ENCODE measurements around the gene PSMC2.

PSMC2 gene

GRCh38 chr7:103347507-103348267 is at the start of gene PSMC2:
Gene PSMC2, plus strand, starts transcription at chr7:103347643. Its CDS starts 69 bp downstream, at chr7:103347712.
- peak; percentile 80 for DNase-seq (ENCODE audit: low spot score)
- TF ChIP-seq, protein P1, sequence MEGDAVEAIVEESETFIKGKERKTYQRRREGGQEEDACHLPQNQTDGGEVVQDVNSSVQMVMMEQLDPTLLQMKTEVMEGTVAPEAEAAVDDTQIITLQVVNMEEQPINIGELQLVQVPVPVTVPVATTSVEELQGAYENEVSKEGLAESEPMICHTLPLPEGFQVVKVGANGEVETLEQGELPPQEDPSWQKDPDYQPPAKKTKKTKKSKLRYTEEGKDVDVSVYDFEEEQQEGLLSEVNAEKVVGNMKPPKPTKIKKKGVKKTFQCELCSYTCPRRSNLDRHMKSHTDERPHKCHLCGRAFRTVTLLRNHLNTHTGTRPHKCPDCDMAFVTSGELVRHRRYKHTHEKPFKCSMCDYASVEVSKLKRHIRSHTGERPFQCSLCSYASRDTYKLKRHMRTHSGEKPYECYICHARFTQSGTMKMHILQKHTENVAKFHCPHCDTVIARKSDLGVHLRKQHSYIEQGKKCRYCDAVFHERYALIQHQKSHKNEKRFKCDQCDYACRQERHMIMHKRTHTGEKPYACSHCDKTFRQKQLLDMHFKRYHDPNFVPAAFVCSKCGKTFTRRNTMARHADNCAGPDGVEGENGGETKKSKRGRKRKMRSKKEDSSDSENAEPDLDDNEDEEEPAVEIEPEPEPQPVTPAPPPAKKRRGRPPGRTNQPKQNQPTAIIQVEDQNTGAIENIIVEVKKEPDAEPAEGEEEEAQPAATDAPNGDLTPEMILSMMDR (IDR thresholded peaks at IDR 0.05; ENCODE audit: extremely low read depth, missing control alignments) = no peak

GRCh38 chr7:103297837-103298179 is 49.6 kb upstream of the PSMC2 start:
- no peak for DNase-seq (ENCODE audit: low spot score)
- TF ChIP-seq, protein P1 (IDR thresholded peaks at IDR 0.05; ENCODE audit: extremely low read depth, missing control alignments) = no peak

DNA sequence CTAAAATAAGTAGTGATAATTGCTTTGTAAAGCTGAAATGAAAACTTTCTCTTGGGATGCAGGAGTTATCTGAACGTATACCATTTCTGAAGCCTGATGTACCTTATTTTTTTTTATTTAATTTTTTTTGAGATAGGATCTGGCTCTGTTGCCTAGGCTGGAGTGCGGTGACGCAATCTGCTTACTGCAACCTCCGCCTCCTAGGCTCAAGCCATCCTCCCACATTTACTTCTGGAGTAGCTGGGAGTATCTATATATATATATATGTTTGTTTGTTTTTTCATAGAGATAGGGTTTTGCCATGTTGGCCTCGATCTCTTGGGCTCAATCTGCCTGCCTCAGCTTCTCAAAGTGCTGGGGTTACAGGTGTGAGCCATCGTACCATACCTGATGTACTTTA is 47.8 kb upstream of the PSMC2 start:
- DNase-seq (ENCODE audit: low spot score) = no peak
- TF ChIP-seq, protein P1 (IDR thresholded peaks at IDR 0.05; ENCODE audit: extremely low read depth, missing control alignments) = no peak

- no peak for DNase-seq (ENCODE audit: low spot score)
- TF ChIP-seq, protein P1 (IDR thresholded peaks at IDR 0.05; ENCODE audit: extremely low read depth, missing control alignments) = no peak
Observed at GRCh38 chr7:103301441-103301840, 46.0 kb upstream of the PSMC2 start.

GRCh38 chr7:103307503-103308231 is 39.8 kb upstream of the PSMC2 start:
- TF ChIP-seq, protein P1 (IDR thresholded peaks at IDR 0.05; ENCODE audit: extremely low read depth, missing control alignments) = no peak
- no peak for DNase-seq (ENCODE audit: low spot score)

DNA sequence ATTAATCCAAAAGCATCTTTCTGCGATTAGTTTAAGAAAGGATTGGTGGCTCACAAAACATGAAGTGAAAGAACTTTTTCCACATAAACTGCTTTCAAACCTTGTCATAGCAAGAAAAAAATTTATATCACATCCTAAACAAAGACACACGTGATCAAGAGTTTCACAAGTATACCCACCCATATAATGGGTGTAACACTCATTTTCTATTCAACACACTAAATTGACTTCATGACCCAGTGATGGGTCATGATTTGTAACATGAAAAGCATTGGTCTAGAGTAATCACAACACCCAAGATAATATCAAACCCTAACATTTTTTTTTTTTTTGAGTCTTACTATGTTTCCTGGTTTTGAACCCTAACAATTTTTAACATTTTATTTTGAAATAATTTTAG is 32.6 kb upstream of the PSMC2 start:
- TF ChIP-seq, protein P1 (IDR thresholded peaks at IDR 0.05; ENCODE audit: extremely low read depth, missing control alignments) = no peak
- DNase-seq (ENCODE audit: low spot score) = no peak

DNA sequence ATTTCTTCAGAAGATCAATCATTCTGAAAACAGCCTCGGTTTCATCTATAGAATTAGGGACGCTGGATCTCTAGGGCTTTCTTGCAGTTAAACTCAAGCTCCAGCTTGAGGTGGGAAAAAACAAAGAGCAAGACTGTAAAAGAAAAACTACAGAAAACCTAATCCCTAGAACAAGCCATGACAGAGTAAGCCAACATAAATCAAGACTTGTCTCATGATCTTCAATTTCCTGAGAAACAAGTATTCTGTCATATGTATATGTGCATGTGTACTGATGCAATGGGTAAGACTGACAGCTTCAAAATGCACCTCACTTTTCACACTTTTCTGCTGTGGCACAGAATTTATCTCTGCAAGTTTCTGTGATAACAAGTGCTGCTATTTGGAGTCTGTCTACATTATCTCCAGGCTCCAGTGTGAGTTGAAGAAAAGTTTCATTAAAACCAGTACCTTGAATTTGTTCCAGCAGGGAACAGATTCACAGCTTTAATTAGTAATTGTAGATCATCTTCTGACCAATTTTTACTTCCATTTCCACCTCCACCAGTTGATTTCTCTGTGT is 31.0 kb upstream of the PSMC2 start:
- no peak for DNase-seq (ENCODE audit: low spot score)
- TF ChIP-seq, protein P1 (IDR thresholded peaks at IDR 0.05; ENCODE audit: extremely low read depth, missing control alignments) = no peak

All from GM20000 (cell line).